ENCODE data around the gene CDC42EP5. TPM values are rescaled to one million over a fixed set of nuclear protein-coding genes. Genes with fewer than 3 reads are reported as not detected.
"Not testable (repeated sequence)": the region's sequence is repeated elsewhere in the genome, so short reads cannot be mapped to it uniquely, and the experiment has no call there.

Gene CDC42EP5
- total and polyA plus RNA-seq, 2 donors: 5.2 to 11.0 TPM

DNA sequence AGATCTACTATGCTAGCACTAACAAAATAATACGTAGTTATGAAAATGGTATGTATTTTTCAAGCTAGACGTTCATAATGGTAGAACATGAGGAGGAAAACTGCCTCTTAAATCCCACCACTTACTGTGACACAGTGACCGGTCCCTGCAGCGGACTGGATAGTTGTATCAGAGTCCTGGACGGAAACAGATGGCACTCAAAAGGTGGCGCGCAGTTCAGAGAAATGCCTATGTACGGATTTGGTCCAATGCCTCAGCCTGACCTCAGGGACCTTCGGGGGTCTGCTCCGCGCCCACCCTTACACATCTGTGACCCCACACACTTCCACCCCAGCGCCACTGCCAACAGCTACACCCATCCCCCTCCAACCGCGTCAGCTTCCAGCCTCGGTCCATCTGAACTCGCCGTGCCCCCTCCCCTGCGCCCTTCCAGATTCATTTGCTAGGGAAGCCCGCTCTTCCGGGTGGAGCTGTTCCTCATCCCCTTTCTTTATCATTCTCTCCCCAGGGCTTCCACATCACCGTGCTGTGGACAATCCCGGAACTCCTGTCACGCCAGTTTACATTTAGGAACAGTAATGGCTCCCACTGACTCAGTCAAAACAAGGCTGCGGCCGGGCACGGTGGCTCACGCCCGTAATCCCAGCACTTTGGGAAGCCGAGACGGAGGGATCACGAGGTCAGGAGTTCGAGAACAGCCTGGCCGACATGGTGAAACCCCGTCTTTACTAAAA, 24.9 kb downstream of the CDC42EP5 start:
- Histone ChIP-seq H3K4me1 (ENCODE audit: control insufficient read depth in 2 of 2, insufficient read depth in 2 of 2, low read length in 2 of 2) (peaks cover 16 to 23% of the 10 kb centered on the region in 2 donors), H3K27me3 (ENCODE audit: control insufficient read depth in 2 of 2, insufficient read depth in 1 of 2, low read length in 1 of 2) (no peaks in the 10 kb centered on the region), H3K36me3 (ENCODE audit: control insufficient read depth in 2 of 2, insufficient read depth in 2 of 2, low read length in 1 of 2) (peaks cover 31 to 39% of the 10 kb centered on the region in 2 donors), H3K4me3 (ENCODE audit: low read length in 2 of 2) (peak overlapping the region; percentile 65 to 84), H3K9me3 (ENCODE audit: control insufficient read depth in 2 of 2, insufficient read depth in 1 of 2, low read length in 1 of 2) (no peaks in the 10 kb centered on the region), H3K27ac (ENCODE audit: low read depth in 1 of 2, low read length in 1 of 2) (peak overlapping the region; percentile 86 to 98)
- 1% methylated on average over 34 of the region's 34 CpGs for WGBS
- DNase-seq (ENCODE audit: low read depth in 6 of 9, low spot score in 9 of 9): peak in 4 of 9 donors; percentile 27 to 79 (median 44)

DNA sequence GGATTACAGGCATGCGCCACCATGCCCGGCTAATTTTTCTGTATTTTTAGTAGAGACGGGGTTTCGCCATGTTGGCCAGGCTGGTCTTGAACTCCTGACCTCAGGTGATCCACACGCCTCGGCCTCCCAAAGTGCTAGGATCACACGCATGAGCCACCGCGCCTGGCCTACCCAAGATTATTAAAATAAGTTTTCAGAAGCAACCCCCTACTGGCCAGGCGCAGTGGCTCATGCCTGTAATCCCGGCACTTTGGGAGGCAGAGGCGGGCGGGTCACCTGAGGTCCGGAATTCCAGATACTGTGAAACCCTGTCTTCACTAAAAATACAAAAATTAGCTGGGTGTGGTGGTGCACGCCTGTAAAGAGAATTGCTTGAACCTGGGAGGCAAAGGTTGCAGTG, 26.7 kb downstream of the CDC42EP5 start:
- peaks cover 16 to 20% of the 10 kb centered on the region in 2 donors for H3K36me3 ChIP-seq (ENCODE audit: control insufficient read depth in 2 of 2, insufficient read depth in 2 of 2, low read length in 1 of 2)
- not testable (repeated sequence) for H3K27ac ChIP-seq (ENCODE audit: low read depth in 1 of 2, low read length in 1 of 2); H3K27me3 ChIP-seq (ENCODE audit: control insufficient read depth in 2 of 2, insufficient read depth in 1 of 2, low read length in 1 of 2); H3K4me3 ChIP-seq (ENCODE audit: low read length in 2 of 2); DNase-seq (ENCODE audit: low read depth in 6 of 9, low spot score in 9 of 9); H3K9me3 ChIP-seq (ENCODE audit: control insufficient read depth in 2 of 2, insufficient read depth in 1 of 2, low read length in 1 of 2)
- 95% methylated on average over 15 of the region's 15 CpGs for WGBS
- peaks cover 16 to 23% of the 10 kb centered on the region in 2 donors for H3K4me1 ChIP-seq (ENCODE audit: control insufficient read depth in 2 of 2, insufficient read depth in 2 of 2, low read length in 2 of 2)

DNA sequence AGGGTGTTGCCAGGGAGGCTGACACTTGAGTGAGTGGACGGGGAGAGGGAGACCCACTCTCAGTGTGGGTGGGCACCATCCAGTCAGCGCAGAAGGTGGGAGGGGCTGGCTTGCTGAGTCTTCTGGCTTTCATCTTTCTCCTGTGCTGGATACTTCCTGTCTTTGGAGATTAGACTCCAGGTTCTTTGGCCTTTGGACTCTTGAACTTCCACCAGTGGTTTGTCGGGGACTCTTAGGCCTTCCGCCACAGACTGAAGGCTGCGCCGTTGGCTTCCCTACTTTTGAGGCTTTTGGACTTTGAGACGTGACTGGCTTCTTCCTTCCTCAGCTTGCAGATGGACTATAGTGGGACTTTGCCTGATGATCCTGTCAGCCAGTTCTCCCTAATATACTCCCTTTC, 28.4 kb downstream of the CDC42EP5 start:
- Histone ChIP-seq H3K9me3 (ENCODE audit: control insufficient read depth in 2 of 2, insufficient read depth in 1 of 2, low read length in 1 of 2) (no peaks in the 10 kb centered on the region), H3K4me1 (ENCODE audit: control insufficient read depth in 2 of 2, insufficient read depth in 2 of 2, low read length in 2 of 2) (peaks cover 4 to 7% of the 10 kb centered on the region in 2 donors), H3K4me3 (ENCODE audit: low read length in 2 of 2) (no peak overlapping the region), H3K27me3 (ENCODE audit: control insufficient read depth in 2 of 2, insufficient read depth in 1 of 2, low read length in 1 of 2) (no peaks in the 10 kb centered on the region), H3K36me3 (ENCODE audit: control insufficient read depth in 2 of 2, insufficient read depth in 2 of 2, low read length in 1 of 2) (peaks cover 13 to 14% of the 10 kb centered on the region in 2 donors), H3K27ac (ENCODE audit: low read depth in 1 of 2, low read length in 1 of 2) (no peak overlapping the region)
- WGBS: 95% methylated on average over 7 of the region's 7 CpGs
- DNase-seq (ENCODE audit: low read depth in 6 of 9, low spot score in 9 of 9): no peak

DNA sequence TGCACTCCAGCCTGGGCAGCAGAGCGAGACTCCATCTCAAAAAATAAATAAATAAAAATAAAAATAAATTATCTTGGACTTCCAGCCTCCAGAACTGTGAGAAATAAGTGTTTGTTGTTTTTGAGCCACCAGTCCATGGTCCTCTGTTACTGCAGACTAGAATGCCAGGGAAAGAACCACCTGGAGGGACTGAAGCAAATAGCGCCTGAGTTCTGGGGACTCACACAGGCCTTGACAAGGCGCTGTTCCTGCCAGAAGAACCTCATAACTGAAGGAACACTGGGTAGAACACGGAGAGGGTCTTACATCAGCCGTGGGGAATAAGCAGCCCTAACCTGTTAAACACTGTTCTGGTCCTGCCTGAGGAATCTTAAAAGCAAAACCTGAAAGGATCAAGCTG, 32.5 kb downstream of the CDC42EP5 start:
- Histone ChIP-seq H3K27ac (ENCODE audit: low read depth in 1 of 2, low read length in 1 of 2) (no peak overlapping the region), H3K4me3 (ENCODE audit: low read length in 2 of 2) (no peak overlapping the region), H3K36me3 (ENCODE audit: control insufficient read depth in 2 of 2, insufficient read depth in 2 of 2, low read length in 1 of 2) (peaks cover 10 to 12% of the 10 kb centered on the region in 2 donors), H3K4me1 (ENCODE audit: control insufficient read depth in 2 of 2, insufficient read depth in 2 of 2, low read length in 2 of 2) (no peaks in the 10 kb centered on the region), H3K27me3 (ENCODE audit: control insufficient read depth in 2 of 2, insufficient read depth in 1 of 2, low read length in 1 of 2) (no peaks in the 10 kb centered on the region), H3K9me3 (ENCODE audit: control insufficient read depth in 2 of 2, insufficient read depth in 1 of 2, low read length in 1 of 2) (no peaks in the 10 kb centered on the region)
- 97% methylated on average over 5 of the region's 5 CpGs for WGBS
- DNase-seq (ENCODE audit: low read depth in 6 of 9, low spot score in 9 of 9): no peak

DNA sequence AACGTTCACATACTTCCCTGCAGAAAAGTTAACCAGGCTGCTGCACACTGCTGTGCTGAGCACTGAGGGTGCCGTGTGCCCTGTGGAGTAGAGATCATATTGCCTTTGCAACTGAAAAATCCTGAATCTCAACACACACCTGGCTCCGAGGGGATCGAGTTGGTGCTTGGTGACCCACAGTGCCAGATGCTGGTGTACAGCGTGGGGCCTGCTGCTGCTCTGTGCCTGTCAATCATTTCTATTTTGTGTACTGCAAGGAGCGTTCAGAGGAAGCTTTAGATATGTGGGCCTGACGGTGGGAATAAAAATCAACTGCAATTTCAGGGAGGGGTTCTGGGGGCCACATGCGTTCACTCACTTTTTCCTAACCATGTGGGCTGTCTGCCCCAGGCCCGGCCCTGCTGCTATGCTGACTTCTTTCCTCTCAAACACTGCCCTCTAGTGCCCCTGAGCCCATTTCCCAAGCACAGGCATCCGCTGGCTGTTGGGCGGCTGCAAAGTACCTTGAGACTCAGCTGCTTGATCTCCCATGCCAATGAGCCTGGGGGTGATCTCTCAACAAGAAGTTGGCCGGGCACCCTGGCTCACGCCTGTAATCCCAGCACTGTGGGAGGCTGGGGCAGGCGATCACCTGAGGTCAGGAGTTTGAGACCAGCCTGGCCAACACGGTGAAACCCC, 33.8 kb downstream of the CDC42EP5 start:
- Histone ChIP-seq H3K9me3 (ENCODE audit: control insufficient read depth in 2 of 2, insufficient read depth in 1 of 2, low read length in 1 of 2) (no peaks in the 10 kb centered on the region), H3K27ac (ENCODE audit: low read depth in 1 of 2, low read length in 1 of 2) (no peak overlapping the region), H3K4me3 (ENCODE audit: low read length in 2 of 2) (no peak overlapping the region), H3K27me3 (ENCODE audit: control insufficient read depth in 2 of 2, insufficient read depth in 1 of 2, low read length in 1 of 2) (peaks cover 0 to 5% of the 10 kb centered on the region in 2 donors), H3K4me1 (ENCODE audit: control insufficient read depth in 2 of 2, insufficient read depth in 2 of 2, low read length in 2 of 2) (peaks cover 3 to 10% of the 10 kb centered on the region in 2 donors), H3K36me3 (ENCODE audit: control insufficient read depth in 2 of 2, insufficient read depth in 2 of 2, low read length in 1 of 2) (peaks cover 1 to 4% of the 10 kb centered on the region in 2 donors)
- WGBS: 85% methylated on average over 15 of the region's 15 CpGs
- DNase-seq (ENCODE audit: low read depth in 6 of 9, low spot score in 9 of 9): peak in 2 of 9 donors; percentile 30 to 43

DNA sequence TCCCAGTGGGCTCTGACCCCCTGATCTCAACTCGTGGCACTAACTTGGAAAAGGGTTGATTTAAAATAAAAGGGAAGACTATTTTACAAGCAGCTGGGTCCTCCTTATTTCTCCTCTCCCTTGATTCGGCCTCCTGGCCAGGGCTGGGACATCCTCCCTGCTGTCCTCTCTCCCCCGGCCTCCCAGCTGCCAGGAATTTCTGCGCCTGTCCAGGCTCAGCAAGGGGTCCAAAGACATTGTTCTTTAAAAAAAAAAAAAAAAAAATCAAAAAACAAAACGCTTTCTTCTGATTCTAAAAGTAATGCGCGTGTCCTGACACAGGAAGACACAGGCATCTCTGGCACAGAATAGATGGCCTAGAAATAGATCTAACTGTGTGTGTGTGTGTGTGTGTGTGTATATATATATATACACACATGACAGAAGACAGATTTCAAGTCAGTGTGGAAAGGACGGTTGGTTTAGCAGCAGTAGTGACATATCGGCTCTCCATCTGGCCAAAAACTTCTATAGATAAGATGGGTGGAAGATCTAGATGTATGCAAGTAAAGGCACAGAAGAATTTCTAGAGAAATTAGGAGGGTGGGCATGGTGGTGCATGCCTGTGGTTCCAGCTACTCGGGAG, 36.4 kb downstream of the CDC42EP5 start:
- Histone ChIP-seq H3K36me3 (ENCODE audit: control insufficient read depth in 2 of 2, insufficient read depth in 2 of 2, low read length in 1 of 2) (peaks cover 0 to 3% of the 10 kb centered on the region in 2 donors), H3K27ac (ENCODE audit: low read depth in 1 of 2, low read length in 1 of 2) (no peak overlapping the region), H3K27me3 (ENCODE audit: control insufficient read depth in 2 of 2, insufficient read depth in 1 of 2, low read length in 1 of 2) (peaks cover 0 to 16% of the 10 kb centered on the region in 2 donors), H3K4me3 (ENCODE audit: low read length in 2 of 2) (no peak overlapping the region), H3K4me1 (ENCODE audit: control insufficient read depth in 2 of 2, insufficient read depth in 2 of 2, low read length in 2 of 2) (peaks cover 3 to 10% of the 10 kb centered on the region in 2 donors), H3K9me3 (ENCODE audit: control insufficient read depth in 2 of 2, insufficient read depth in 1 of 2, low read length in 1 of 2) (no peaks in the 10 kb centered on the region)
- 91% methylated on average over 10 of the region's 10 CpGs for WGBS
- no peak for DNase-seq (ENCODE audit: low read depth in 6 of 9, low spot score in 9 of 9)

DNA sequence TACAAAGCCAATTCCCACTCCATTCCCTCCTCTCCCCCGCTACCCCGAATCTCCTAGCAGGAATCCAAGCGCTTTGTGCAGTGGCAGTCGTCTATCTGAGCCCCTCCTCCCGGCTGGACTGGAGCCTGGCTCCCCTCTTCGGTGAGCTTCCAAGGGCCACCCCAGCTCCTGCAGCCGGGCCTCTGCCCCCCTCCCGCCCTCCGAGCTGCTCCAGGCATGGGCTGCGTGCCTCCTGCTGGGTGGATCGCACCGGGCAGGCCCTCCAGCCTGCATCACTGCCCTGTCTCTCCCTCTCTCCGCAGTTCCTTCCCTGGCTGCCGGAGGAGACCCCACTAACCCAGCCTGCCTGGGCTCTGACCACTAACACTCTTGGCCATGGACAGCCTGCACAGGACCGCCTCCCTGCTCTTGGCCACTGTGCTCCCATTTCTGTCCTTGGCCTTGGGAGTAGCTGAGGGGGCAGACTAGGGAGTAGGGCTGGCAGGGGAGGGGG, 37.0 kb downstream of the CDC42EP5 start:
- Histone ChIP-seq H3K4me3 (ENCODE audit: low read length in 2 of 2) (no peak overlapping the region), H3K27me3 (ENCODE audit: control insufficient read depth in 2 of 2, insufficient read depth in 1 of 2, low read length in 1 of 2) (peaks cover 0 to 22% of the 10 kb centered on the region in 2 donors), H3K27ac (ENCODE audit: low read depth in 1 of 2, low read length in 1 of 2) (no peak overlapping the region), H3K4me1 (ENCODE audit: control insufficient read depth in 2 of 2, insufficient read depth in 2 of 2, low read length in 2 of 2) (peaks cover 3 to 11% of the 10 kb centered on the region in 2 donors), H3K9me3 (ENCODE audit: control insufficient read depth in 2 of 2, insufficient read depth in 1 of 2, low read length in 1 of 2) (no peaks in the 10 kb centered on the region), H3K36me3 (ENCODE audit: control insufficient read depth in 2 of 2, insufficient read depth in 2 of 2, low read length in 1 of 2) (peaks cover 0 to 3% of the 10 kb centered on the region in 2 donors)
- 91% methylated on average over 15 of the region's 15 CpGs for WGBS
- DNase-seq (ENCODE audit: low read depth in 6 of 9, low spot score in 9 of 9): no peak

DNA sequence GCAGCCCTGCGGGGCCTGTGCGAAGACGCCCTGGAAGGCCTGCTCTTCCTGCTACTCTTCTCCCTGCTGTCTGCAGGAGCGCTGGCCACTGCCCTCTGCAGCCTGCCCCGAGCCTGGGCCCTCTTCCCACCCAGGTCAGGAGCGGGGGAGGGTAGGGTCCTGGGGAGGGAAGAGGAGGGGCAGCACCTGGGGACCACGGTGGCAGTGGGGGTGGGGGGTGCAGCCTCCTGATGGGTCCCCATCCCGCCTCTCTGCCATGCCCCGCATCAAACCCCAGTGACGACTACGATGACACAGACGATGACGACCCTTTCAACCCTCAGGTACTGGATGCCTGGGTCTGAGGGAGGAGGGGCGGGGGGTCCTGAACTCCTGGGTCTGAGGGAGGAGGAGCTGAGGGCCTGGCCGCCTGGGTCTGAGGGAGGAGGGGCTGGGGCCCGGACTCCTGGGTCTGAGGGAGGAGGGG, 37.5 kb downstream of the CDC42EP5 start:
- WGBS: 85% methylated on average over 16 of the region's 16 CpGs

DNA sequence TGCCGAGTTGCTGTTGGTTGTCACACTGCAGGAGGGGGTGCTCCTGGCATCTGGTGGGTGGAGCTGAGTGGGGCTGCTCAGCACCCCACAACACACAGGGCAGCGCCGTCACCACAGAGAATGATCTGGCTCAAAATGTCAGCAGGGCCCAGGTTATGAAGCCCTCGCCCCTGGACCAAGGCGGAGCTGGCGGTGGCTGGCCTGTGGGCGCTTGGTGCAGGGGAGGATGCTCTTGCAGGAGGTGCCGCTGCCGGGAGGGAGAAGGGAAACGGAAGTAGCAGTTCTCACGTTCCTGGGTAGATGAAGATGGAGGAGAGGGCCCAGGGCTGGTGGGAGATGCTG, 38.3 kb downstream of the CDC42EP5 start:
- WGBS: 52% methylated on average over 11 of the region's 11 CpGs
- Histone ChIP-seq H3K27me3 (ENCODE audit: control insufficient read depth in 2 of 2, insufficient read depth in 1 of 2, low read length in 1 of 2) (peaks cover 4 to 33% of the 10 kb centered on the region in 2 donors), H3K4me1 (ENCODE audit: control insufficient read depth in 2 of 2, insufficient read depth in 2 of 2, low read length in 2 of 2) (peaks cover 6 to 20% of the 10 kb centered on the region in 2 donors), H3K36me3 (ENCODE audit: control insufficient read depth in 2 of 2, insufficient read depth in 2 of 2, low read length in 1 of 2) (no peaks in the 10 kb centered on the region), H3K27ac (ENCODE audit: low read depth in 1 of 2, low read length in 1 of 2) (no peak overlapping the region), H3K9me3 (ENCODE audit: control insufficient read depth in 2 of 2, insufficient read depth in 1 of 2, low read length in 1 of 2) (peaks cover 0 to 6% of the 10 kb centered on the region in 2 donors), H3K4me3 (ENCODE audit: low read length in 2 of 2) (no peak overlapping the region)
- no peak for DNase-seq (ENCODE audit: low read depth in 6 of 9, low spot score in 9 of 9)

More for the DNA sequence above, 37.5 kb downstream of the CDC42EP5 start:
- H3K36me3 ChIP-seq (ENCODE audit: control insufficient read depth in 2 of 2, insufficient read depth in 2 of 2, low read length in 1 of 2): peaks cover 0 to under 1% of the 10 kb centered on the region in 2 donors
- no peak overlapping the region for H3K4me3 ChIP-seq (ENCODE audit: low read length in 2 of 2)
- DNase-seq (ENCODE audit: low read depth in 6 of 9, low spot score in 9 of 9): no peak
- peaks cover 5 to 16% of the 10 kb centered on the region in 2 donors for H3K4me1 ChIP-seq (ENCODE audit: control insufficient read depth in 2 of 2, insufficient read depth in 2 of 2, low read length in 2 of 2)
- H3K27me3 ChIP-seq (ENCODE audit: control insufficient read depth in 2 of 2, insufficient read depth in 1 of 2, low read length in 1 of 2): peaks cover 1 to 26% of the 10 kb centered on the region in 2 donors
- peaks cover 0 to 1% of the 10 kb centered on the region in 2 donors for H3K9me3 ChIP-seq (ENCODE audit: control insufficient read depth in 2 of 2, insufficient read depth in 1 of 2, low read length in 1 of 2)
- no peak overlapping the region for H3K27ac ChIP-seq (ENCODE audit: low read depth in 1 of 2, low read length in 1 of 2)
